H9 (cell line): ENCODE results near the gene MICAL3. TPM values are rescaled to one million over a fixed set of nuclear protein-coding genes. Genes with fewer than 3 reads are reported as not detected.

Experiments used
- DNase-seq: peaks from one replicate; pipeline ENCODE4 v3.0.0-alpha.2; 2017
- H2AFZ ChIP-seq: one replicate; pipeline ENCODE4 v1.6.1; 2013; ENCODE audit warnings: mild to moderate bottlenecking, low read length, control low read depth, moderate library complexity
- H2AK5ac ChIP-seq: 2 replicates; pipeline ENCODE4 v1.6.1; 2013; ENCODE audit warnings: low read length, control low read depth, mixed read lengths; ENCODE audit not compliant: insufficient read length
- H2BK120ac ChIP-seq: one replicate; pipeline ENCODE4 v1.6.1; 2013; ENCODE audit warnings: low read depth, mild to moderate bottlenecking, low read length, control low read depth, inconsistent platforms; ENCODE audit not compliant: poor library complexity, severe bottlenecking
- H2BK12ac ChIP-seq: 2 replicates; pipeline ENCODE4 v1.6.1; 2013; ENCODE audit warnings: low read length, control low read depth, mixed read lengths, low read depth; ENCODE audit not compliant: insufficient read length
- H2BK15ac ChIP-seq: 2 replicates; pipeline ENCODE4 v1.6.1; 2013; ENCODE audit warnings: low read depth, low read length, control low read depth
- H2BK20ac ChIP-seq: one replicate; pipeline ENCODE4 v1.6.1; 2013; ENCODE audit warnings: low read depth, mild to moderate bottlenecking, low read length, control low read depth, inconsistent platforms; ENCODE audit not compliant: poor library complexity, severe bottlenecking
- H2BK5ac ChIP-seq: 2 replicates; pipeline ENCODE4 v1.6.1; 2013; ENCODE audit warnings: low read length, control low read depth, mixed read lengths; ENCODE audit not compliant: insufficient read length
- H3K14ac ChIP-seq: 2 replicates; pipeline ENCODE4 v1.6.1; 2013; ENCODE audit warnings: low read length, control low read depth; ENCODE audit not compliant: insufficient read depth
- H3K18ac ChIP-seq: 2 replicates; pipeline ENCODE4 v1.6.1; 2013; ENCODE audit warnings: low read depth, mild to moderate bottlenecking, mixed read lengths, low read length, control low read depth; ENCODE audit not compliant: insufficient read length
- H3K23ac ChIP-seq: 2 replicates; pipeline ENCODE4 v1.6.1; 2013; ENCODE audit warnings: low read length, control low read depth, mixed read lengths, low read depth; ENCODE audit not compliant: insufficient read length
- H3K23me2 ChIP-seq: 2 replicates; pipeline ENCODE4 v1.6.1; 2013; ENCODE audit warnings: low read depth, mild to moderate bottlenecking, mixed read lengths, low read length, control low read depth; ENCODE audit not compliant: insufficient read length, poor library complexity, severe bottlenecking
- H3K27ac ChIP-seq: 2 replicates; pipeline ENCODE4 v1.5.1; 2013; ENCODE audit warnings: low read length, control low read depth, mixed read lengths, low read depth; ENCODE audit not compliant: insufficient read length
- H3K27me3 ChIP-seq: 2 replicates; pipeline ENCODE4 v1.6.1; 2013; ENCODE audit warnings: low read length, control low read depth, inconsistent platforms; ENCODE audit not compliant: insufficient read depth
- H3K4ac ChIP-seq: 2 replicates; pipeline ENCODE4 v1.6.1; 2013; ENCODE audit warnings: low read depth, mild to moderate bottlenecking, control low read depth, inconsistent platforms, low read length, moderate library complexity
- H3K4me1 ChIP-seq: 2 replicates; pipeline ENCODE4 v1.6.1; 2013; ENCODE audit warnings: low read length, control low read depth, inconsistent platforms; ENCODE audit not compliant: insufficient read depth
- H3K4me2 ChIP-seq: 2 replicates; pipeline ENCODE4 v1.6.1; 2013; ENCODE audit warnings: low read length, control low read depth, mixed read lengths; ENCODE audit not compliant: insufficient read length, insufficient read depth
- H3K56ac ChIP-seq: 2 replicates; pipeline ENCODE4 v1.6.1; 2013; ENCODE audit warnings: low read depth, mild to moderate bottlenecking, mixed read lengths, low read length, control low read depth; ENCODE audit not compliant: insufficient read length
- H3K79me1 ChIP-seq: 2 replicates; pipeline ENCODE4 v1.6.1; 2013; ENCODE audit warnings: low read depth, mild to moderate bottlenecking, moderate library complexity, low read length, control low read depth, inconsistent platforms; ENCODE audit not compliant: insufficient read depth, poor library complexity, severe bottlenecking
- H3K79me2 ChIP-seq: 2 replicates; pipeline ENCODE4 v1.6.1; 2013; ENCODE audit warnings: low read length, control low read depth, inconsistent platforms; ENCODE audit not compliant: insufficient read depth
- H3K9ac ChIP-seq: 2 replicates; pipeline ENCODE4 v1.6.1; 2013; ENCODE audit warnings: low read length, control low read depth, mixed read lengths; ENCODE audit not compliant: insufficient read length; ENCODE audit errors: extremely low read depth
- H3K9me3 ChIP-seq: one replicate; pipeline ENCODE4 v1.6.1; 2013; ENCODE audit warnings: low read depth, low read length, inconsistent platforms; ENCODE audit not compliant: control insufficient read depth
- H3T11ph ChIP-seq: one replicate; pipeline ENCODE4 v1.6.1; 2013; ENCODE audit warnings: mild to moderate bottlenecking, low read length, control low read depth, inconsistent platforms
- H4K20me1 ChIP-seq: one replicate; pipeline ENCODE4 v1.6.1; 2013; ENCODE audit not compliant: control insufficient read depth, insufficient read length, insufficient read depth
- H4K5ac ChIP-seq: 2 replicates; pipeline ENCODE4 v1.6.1; 2013; ENCODE audit warnings: low read depth, mild to moderate bottlenecking, mixed read lengths, low read length, control low read depth; ENCODE audit not compliant: insufficient read length
- H4K8ac ChIP-seq: replicated peaks from 2 replicates; pipeline ENCODE4 v1.6.1; 2013; ENCODE audit warnings: low read length, control low read depth, mixed read lengths, low read depth; ENCODE audit not compliant: insufficient read length
- H4K91ac ChIP-seq: 2 replicates; pipeline ENCODE4 v1.6.1; 2013; ENCODE audit warnings: low read depth, mild to moderate bottlenecking, moderate library complexity, mixed read lengths, low read length, control low read depth; ENCODE audit not compliant: insufficient read length
- H3K27ac Mint-ChIP-seq, 3 experiments: 2 replicates in 2 of 3; 3 replicates in 1 of 3; pipeline ENCODE4 v1.8.0; 2020 to 2021; ENCODE audit warnings: mixed read lengths in 3 of 3, mild to moderate bottlenecking in 1 of 3, moderate library complexity in 1 of 3
- H3K27me3 Mint-ChIP-seq: 2 replicates; pipeline ENCODE4 v1.8.0; 2021; ENCODE audit warnings: low read depth, mild to moderate bottlenecking, moderate library complexity, mixed read lengths
- H3K36me3 Mint-ChIP-seq, 3 experiments: 2 replicates in 2 of 3; 3 replicates in 1 of 3; pipeline ENCODE4 v1.8.0; 2020 to 2021; ENCODE audit warnings: low read depth in 3 of 3, mixed read lengths in 3 of 3; ENCODE audit not compliant: insufficient read depth in 1 of 3
- H3K4me1 Mint-ChIP-seq, 2 experiments: 2 replicates each; pipeline ENCODE4 v1.8.0; 2020; ENCODE audit warnings: mixed read lengths in 2 of 2
- H3K4me3 Mint-ChIP-seq, 2 experiments: 2 replicates in 1 of 2; 3 replicates in 1 of 2; pipeline ENCODE4 v1.8.0; 2020 to 2021; ENCODE audit warnings: mild to moderate bottlenecking in 2 of 2, mixed read lengths in 2 of 2, moderate library complexity in 1 of 2
- H3K9me3 Mint-ChIP-seq, 2 experiments: 2 replicates in 1 of 2; 3 replicates in 1 of 2; pipeline ENCODE4 v1.8.0; 2020; ENCODE audit warnings: mild to moderate bottlenecking in 2 of 2, mixed read lengths in 2 of 2, moderate library complexity in 1 of 2
- CTCF ChIP-seq: fragments of 200-600 bp; sonication (generic); conservative IDR thresholded peaks from 3 replicates; pipeline ENCODE4 v1.8.0; 2021; ENCODE audit warnings: antibody characterized with exemption, mild to moderate bottlenecking
- WGBS: extraction: QIAGEN DNeasy Blood & Tissue Kit; methylation state at CpG from one replicate; pipeline ENCODE4 v1.1.7; 2013; ENCODE audit warnings: missing lambda C conversion rate, low lambda C conversion rate, mixed read lengths; ENCODE audit not compliant: insufficient read length; ENCODE audit errors: extremely low coverage; 5-methylcytosine and 5-hydroxymethylcytosine counted together
- total RNA-seq: library from RNA; stranded (reverse); gene quantifications from 2 replicates; pipeline ENCODE4 v1.2.1, GENCODE V29; 2021

Gene MICAL3
- total RNA-seq, 1 experiment from 2014 or later = 50.2 TPM

GRCh38 chr22:17945888-17946648, 78.3 kb downstream of the MICAL3 start:
- peaks cover 11% of the 10 kb centered on the region; the same call in 1 of the 2 replicates for H3K4me1 ChIP-seq
- no peak overlapping the region for H3K4me3 Mint-ChIP-seq
- no peak overlapping the region for H3K4ac ChIP-seq
- H3K79me1 ChIP-seq = peaks cover 11% of the 10 kb centered on the region
- H3K27ac Mint-ChIP-seq = peak overlapping the region; percentile 40 to 92 (median 74); a peak in 4 of 7 replicates
- no CpG with 5 or more reads among the region's 16 CpGs for WGBS
- no peak overlapping the region for H3T11ph ChIP-seq
- no peak overlapping the region for H3K27ac ChIP-seq
- no peak for TF ChIP-seq CTCF
- no peak overlapping the region for H3K56ac ChIP-seq
- no peaks in the 10 kb centered on the region for H3K27me3 ChIP-seq
- no peaks in the 10 kb centered on the region for H3K9me3 ChIP-seq
- H3K23ac ChIP-seq = no peak overlapping the region
- no peaks in the 10 kb centered on the region for H3K9me3 Mint-ChIP-seq
- no peaks in the 10 kb centered on the region for H3K36me3 Mint-ChIP-seq
- H3K18ac ChIP-seq = no peak overlapping the region
- H2BK15ac ChIP-seq = no peak overlapping the region
- H3K79me2 ChIP-seq = peaks cover 5% of the 10 kb centered on the region; the same call in 1 of the 2 replicates
- no peaks in the 10 kb centered on the region for H3K27me3 Mint-ChIP-seq
- no peak overlapping the region for H2AFZ ChIP-seq
- no peak overlapping the region for H2BK120ac ChIP-seq
- no peak overlapping the region for H4K5ac ChIP-seq
- H3K14ac ChIP-seq = peak overlapping the region; percentile 11
- no peak overlapping the region for H2BK12ac ChIP-seq
- H3K4me1 Mint-ChIP-seq = peaks cover 63 to 79% of the 10 kb centered on the region in 2 experiments
- H2AK5ac ChIP-seq = no peak overlapping the region
- no peak overlapping the region for H4K91ac ChIP-seq
- H3K23me2 ChIP-seq = no peaks in the 10 kb centered on the region
- no peak for DNase-seq
- no peak overlapping the region for H3K9ac ChIP-seq
- H2BK20ac ChIP-seq = no peak overlapping the region
- no peak overlapping the region for H2BK5ac ChIP-seq
- no peaks in the 10 kb centered on the region for H4K20me1 ChIP-seq
- no peak overlapping the region for H3K4me2 ChIP-seq
- H4K8ac ChIP-seq = no peak overlapping the region
